SK-MEL-5 (cell line): ENCODE measurements around the gene UBE3B. TPM values are rescaled to one million over a fixed set of nuclear protein-coding genes. Genes with fewer than 3 reads are reported as not detected.
A peak's percentile ranks its signal among the peaks of the same experiment; 100 is the strongest.

Source experiments
- DNase-seq: peaks from one replicate; pipeline ENCODE4 v3.0.0-alpha.2; 2016; ENCODE audit warnings: low read depth, low spot score
- in situ Hi-C: cut with HindIII; loops from 2 replicates; pipeline ENCODE4 v1.10.0; 2016; ENCODE audit warnings: low sequenced_read_pairs, high pct_unique_total_duplicates, low pct_unique_long_range_greater_than_20kb
- total RNA-seq: library from RNA; depleted of rRNA; stranded (reverse); fragments of >200 nt; shearing (Covaris generic); gene quantifications from 2 replicates; pipeline ENCODE4 v1.2.3, GENCODE V29; 2014

UBE3B gene
- total RNA-seq, 1 experiment from 2014 or later: 20.5 TPM

DNA sequence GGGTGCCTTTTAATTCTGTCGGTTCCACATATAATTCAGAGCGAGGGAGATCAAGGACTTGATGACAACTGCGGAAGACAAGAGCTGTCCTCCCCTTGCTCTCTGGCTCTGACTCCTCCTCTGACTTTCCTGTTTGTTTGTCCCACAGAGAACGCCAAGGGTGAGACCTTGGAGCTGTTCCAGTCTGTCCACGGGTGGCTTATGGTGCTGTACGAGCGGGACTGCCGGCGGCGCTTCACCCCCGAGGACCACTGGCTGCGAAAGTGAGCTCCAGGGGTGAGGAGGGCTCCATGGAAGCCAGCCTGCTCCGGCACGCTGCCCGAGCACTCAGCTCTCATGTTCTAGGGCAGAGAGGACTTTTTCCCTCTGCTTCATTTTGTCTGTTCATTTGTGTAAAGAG, 32.8 kb downstream of the UBE3B start:
- in situ Hi-C loops: no loop called here
- DNase-seq: no peak

DNA sequence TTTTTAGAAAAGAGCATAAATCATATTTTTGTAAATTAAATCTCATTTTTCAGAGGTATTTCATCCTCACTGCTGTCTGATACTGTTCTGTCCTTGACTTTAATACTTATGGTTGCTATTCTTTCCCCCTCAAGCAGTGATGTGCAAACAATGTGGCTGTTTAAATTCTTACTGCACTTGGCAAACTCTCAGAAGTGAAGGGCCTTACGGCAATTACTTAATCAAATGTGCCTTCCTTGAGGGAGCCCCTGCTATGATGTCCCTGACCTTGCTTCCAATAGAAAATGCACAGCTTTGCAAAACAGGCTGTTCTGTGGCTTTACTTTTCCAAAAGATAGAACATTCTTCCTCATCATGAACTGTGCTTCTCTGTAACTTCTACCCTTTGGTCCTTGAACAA, 35.2 kb downstream of the UBE3B start:
- in situ Hi-C loops: no loop called here
- DNase-seq: no peak

GRCh38 chr12:109513051-109513450, 35.6 kb downstream of the UBE3B start:
- no peak for DNase-seq
- in situ Hi-C loops: no loop called here

GRCh38 chr12:109513977-109514376, 36.5 kb downstream of the UBE3B start:
- in situ Hi-C loops: no loop called here
- no peak for DNase-seq

GRCh38 chr12:109517619-109518018, 40.2 kb downstream of the UBE3B start:
- in situ Hi-C loops: no loop called here
- no peak for DNase-seq

DNA sequence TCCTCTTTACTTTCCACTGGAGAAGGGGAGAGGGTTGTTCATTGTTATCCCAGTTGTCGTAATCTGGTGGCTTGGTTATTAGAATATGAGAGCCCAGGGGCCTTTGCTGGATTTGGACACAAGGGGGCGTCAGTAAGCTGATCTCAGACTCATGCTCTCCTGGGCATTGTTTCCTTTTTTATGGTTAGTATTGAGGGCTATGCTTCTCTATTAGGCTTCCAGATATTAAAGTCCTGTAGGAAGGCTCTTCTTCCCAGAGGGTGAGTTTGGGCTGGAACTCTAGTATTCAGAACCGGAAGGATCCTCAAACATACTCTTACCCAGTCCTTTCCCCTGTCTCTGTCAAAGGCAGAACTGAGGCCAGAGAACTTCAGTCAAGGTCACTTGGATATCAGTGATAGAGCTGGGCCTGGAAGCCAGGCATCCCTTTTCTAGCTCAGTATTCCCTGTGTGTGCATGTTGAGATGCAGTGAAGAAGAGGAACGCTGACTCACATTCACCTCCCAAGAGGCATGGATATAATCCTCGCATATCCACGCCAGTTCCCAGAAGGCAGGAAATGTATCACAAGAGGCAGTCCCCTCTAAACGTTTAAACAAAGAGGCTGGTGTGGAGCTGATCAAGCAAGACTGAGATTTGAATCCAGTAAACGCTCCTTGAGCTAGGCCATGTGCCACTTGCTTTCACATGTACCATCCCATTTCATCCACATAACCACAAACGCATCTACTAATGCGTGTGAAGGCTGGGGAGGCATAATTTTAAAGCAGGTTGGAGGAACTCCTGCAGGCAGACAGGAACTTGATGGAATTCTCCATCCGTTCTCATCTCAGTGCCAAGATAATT, 41.6 kb downstream of the UBE3B start:
- peak; percentile 78 for DNase-seq
- in situ Hi-C loops: no loop called here

DNA sequence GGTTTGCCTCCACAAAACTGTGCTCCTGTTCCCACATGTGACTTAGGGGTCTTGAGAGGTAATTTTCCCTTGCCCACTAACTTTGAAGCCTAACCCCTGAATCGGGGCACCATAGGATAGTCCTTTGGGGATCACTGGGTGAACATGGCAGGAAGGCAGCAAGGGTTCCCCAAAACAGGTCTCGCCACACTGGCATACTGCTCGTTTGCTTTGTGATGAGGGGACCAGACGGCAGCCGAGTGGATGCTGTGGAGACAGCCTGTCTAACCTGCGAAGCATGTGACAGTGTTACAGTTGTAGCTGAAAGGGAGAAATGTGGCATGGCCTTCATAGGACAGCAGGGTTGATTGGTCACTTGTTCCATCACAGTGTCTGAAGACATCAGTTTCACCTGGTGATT, 42.4 kb downstream of the UBE3B start:
- in situ Hi-C loops: loop anchor here (10.0 kb wide), 1 partner anchor 255 kb away; no protein-coding TSS in a partner anchor
- no peak for DNase-seq

- DNase-seq: no peak
- in situ Hi-C loops: loop anchor here (10.0 kb wide), 1 partner anchor 253 kb away; no protein-coding TSS in a partner anchor
Observed at GRCh38 chr12:109521831-109522230, 44.4 kb downstream of the UBE3B start.

DNA sequence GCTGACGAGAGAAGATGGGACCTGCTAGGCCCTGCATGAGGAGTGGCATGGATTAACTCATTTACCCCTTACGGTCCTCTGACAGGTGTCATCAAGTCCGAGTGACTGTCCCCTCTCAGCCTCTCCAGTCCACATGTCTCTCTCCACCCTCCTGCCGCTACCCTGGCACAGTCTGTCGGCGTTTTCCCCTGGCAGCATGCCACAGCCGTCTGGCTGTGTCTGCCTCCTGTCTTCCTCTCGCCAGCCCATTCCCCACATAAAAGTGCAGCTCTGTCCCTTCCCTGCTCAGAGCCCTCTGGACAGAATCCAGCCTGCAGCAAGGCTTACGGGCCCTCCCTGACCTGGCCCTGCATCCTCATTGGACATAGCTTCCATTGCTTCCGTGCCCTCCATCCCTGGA, 45.6 kb downstream of the UBE3B start:
- DNase-seq: no peak
- in situ Hi-C loops: loop anchor here (10.0 kb wide), 1 partner anchor 252 kb away; no protein-coding TSS in a partner anchor

DNA sequence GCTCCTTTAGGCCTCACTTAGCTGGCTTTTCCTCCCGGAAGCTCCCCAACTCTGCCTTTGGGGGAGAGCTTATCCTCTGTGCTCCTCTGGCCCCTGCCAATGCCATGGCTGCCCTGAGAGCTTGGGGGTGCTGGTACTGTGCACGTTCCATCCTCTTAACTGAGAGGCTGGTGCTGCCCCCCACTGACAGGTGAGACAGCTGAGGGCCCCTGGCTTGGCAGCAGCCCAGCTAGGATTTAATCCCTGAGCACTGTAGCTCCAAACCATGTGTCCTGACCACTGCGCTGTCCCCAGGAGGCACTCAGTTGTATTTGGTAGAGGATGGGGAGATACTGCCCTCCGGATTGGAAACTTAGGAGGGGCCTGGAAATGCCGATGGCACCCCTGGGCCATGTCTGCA, 46.1 kb downstream of the UBE3B start:
- no peak for DNase-seq
- in situ Hi-C loops: loop anchor here (10.0 kb wide), 1 partner anchor 251 kb away; no protein-coding TSS in a partner anchor

DNA sequence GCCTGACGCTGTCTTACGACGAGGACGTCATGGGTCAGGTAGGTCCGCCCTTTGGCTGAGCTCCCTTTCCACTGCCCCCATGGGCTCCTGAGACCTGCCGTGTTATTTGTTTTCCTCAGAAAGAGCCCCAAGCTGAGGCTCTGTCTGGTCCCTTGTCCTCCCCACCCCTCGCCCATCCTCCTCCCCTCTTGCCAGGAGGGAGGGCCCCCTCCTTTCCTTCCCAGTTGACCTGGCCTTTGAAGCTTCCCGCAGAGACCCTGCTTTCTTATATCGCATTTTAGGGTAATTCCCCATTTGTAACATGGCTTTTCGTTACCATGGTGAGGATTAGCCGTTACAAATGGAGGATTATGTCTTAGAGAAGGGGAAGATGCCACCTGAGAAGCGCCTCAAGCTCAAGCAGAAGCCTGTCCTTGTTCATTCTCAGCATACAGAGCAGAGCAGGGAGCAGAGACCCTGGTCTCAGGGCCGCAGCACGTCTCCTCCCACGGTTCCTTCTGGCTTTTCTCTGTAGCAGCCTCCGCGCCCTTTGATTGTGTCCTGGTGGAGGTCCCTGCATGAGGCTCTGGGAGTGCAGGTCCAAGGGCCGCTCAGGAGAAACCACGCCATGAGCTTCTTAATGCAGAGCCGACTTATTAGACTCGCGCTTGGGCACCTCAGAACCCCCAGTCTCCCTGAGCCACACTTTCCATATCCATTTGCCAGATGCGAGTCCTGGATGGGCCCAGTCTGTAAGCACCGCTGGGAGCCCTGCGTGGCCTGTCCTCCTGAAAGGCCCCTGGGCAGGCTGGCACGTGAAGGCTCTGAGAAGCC, 47.2 kb downstream of the UBE3B start:
- no peak for DNase-seq
- in situ Hi-C loops: loop anchor here (10.0 kb wide), 1 partner anchor 250 kb away; no protein-coding TSS in a partner anchor

- in situ Hi-C loops: loop anchor here (10.0 kb wide), 1 partner anchor 250 kb away; no protein-coding TSS in a partner anchor
- DNase-seq: no peak
Observed at GRCh38 chr12:109525279-109525585, 47.8 kb downstream of the UBE3B start.

GRCh38 chr12:109527489-109528123, 50.2 kb downstream of the UBE3B start:
- in situ Hi-C loops: loop anchor here (10.0 kb wide), 1 partner anchor 247 kb away; no protein-coding TSS in a partner anchor
- no peak for DNase-seq

GRCh38 chr12:109529691-109530640, 52.5 kb downstream of the UBE3B start:
- no peak for DNase-seq
- in situ Hi-C loops: loop anchor here (10.0 kb wide), 1 partner anchor 245 kb away; no protein-coding TSS in a partner anchor

GRCh38 chr12:109531411-109531810, 54.0 kb downstream of the UBE3B start:
- in situ Hi-C loops: no loop called here
- no peak for DNase-seq

DNA sequence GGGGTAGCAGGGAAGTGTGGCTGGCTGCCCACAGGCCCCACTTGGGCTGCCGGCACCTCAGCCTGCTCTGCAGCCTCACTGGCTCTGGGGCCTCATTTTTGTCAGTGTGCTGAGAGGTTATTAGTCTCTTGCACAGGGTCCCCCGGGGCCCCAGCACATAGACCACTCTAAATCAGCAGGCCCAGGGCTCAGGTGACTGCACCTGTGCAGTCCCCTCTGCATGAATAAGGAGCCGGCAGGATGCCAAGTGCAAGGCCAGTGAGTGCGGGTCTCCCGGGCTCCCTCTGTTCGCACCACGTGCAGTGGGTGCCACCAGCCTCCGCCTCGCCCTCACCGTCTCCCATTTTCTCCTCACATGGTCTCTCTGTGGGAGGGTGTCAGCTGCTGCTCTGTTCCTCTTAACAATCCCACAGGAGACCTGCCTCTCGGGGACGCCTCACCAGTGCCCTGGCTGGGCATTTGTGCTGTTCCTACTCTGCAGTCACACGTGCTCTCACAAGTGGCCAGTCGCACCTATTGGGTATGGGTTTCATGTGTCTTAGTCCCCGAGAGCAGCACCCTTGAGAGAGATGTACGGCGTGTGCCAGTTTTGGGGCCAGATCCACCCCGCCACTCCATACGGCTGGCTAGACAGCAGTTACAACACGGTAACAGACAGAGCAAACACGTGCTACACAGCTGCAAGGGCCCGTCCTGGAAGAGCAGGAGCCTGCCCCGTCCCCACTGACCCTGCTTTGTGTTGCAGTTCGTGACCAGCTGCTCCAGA, 55.5 kb downstream of the UBE3B start:
- DNase-seq: no peak
- in situ Hi-C loops: no loop called here

DNA sequence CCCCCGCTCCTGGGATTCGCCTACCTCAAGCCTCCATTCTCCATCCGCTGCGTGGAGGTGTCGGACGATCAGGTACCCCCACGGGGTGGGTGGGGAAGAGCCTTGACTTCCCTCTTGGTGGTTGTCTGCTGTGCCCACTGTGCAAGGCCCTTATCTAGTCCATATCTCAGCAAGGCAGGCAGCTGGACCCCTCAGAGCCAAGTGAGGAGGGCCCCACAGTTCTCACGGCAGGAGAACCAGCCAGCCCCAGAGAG, 56.0 kb downstream of the UBE3B start:
- in situ Hi-C loops: no loop called here

More for the DNA sequence above, 56.0 kb downstream of the UBE3B start:
- no peak for DNase-seq
